Putamen (tissue), 1 donor: ENCODE measurements around the gene NUAK1.
"Not testable (repeated sequence)": the region's sequence is repeated elsewhere in the genome, so short reads cannot be mapped to it uniquely, and the experiment has no call there.

Experiments used
- DNase-seq: peaks from one replicate; pipeline ENCODE4 v3.0.0-alpha.2; 2016; ENCODE audit warnings: low spot score

Gene NUAK1

GRCh38 chr12:106031761-106032622, 106.8 kb downstream of the NUAK1 start:
- no peak for DNase-seq

- DNase-seq: no peak
Measured at GRCh38 chr12:106030210-106031071, 108.3 kb downstream of the NUAK1 start.

- DNase-seq: no peak
Measured at GRCh38 chr12:106029532-106029931, 109.2 kb downstream of the NUAK1 start.

- DNase-seq: no peak
Measured at GRCh38 chr12:106027911-106028310, 110.8 kb downstream of the NUAK1 start.

GRCh38 chr12:106027286-106027685, 111.5 kb downstream of the NUAK1 start:
- DNase-seq: no peak

- DNase-seq: no peak
Measured at GRCh38 chr12:106025129-106025528, 113.6 kb downstream of the NUAK1 start.

GRCh38 chr12:106023039-106023438, 115.7 kb downstream of the NUAK1 start:
- no peak for DNase-seq

- DNase-seq: no peak
Measured at GRCh38 chr12:106022568-106023012, 116.2 kb downstream of the NUAK1 start.

GRCh38 chr12:106021516-106021915, 117.2 kb downstream of the NUAK1 start:
- no peak for DNase-seq

- DNase-seq: no peak
Measured at GRCh38 chr12:106020736-106021135, 118.0 kb downstream of the NUAK1 start.

- no peak for DNase-seq
Measured at GRCh38 chr12:106019144-106019543, 119.6 kb downstream of the NUAK1 start.

- DNase-seq: no peak
Measured at GRCh38 chr12:106018286-106018685, 120.5 kb downstream of the NUAK1 start.

GRCh38 chr12:106016601-106017278, 122.0 kb downstream of the NUAK1 start:
- not testable (repeated sequence) for DNase-seq

GRCh38 chr12:106015646-106016045, 123.1 kb downstream of the NUAK1 start:
- no peak for DNase-seq

- DNase-seq: no peak
Measured at GRCh38 chr12:106013941-106014340, 124.8 kb downstream of the NUAK1 start.
